GM21360 (cell line): ENCODE data around the gene GGT5.
"Not testable (repeated sequence)": the region's sequence is repeated elsewhere in the genome, so short reads cannot be mapped to it uniquely, and the experiment has no call there.

Experiments used
- ATAC-seq: cut with Tn5 transposase; IDR thresholded peaks from one replicate; pipeline ENCODE4 v1.9.1; 2021; ENCODE audit warnings: mild to moderate bottlenecking, moderate library complexity; ENCODE audit not compliant: unreplicated experiment

The GGT5 gene

GRCh38 chr22:24207264-24208011 is 37.4 kb downstream of the GGT5 start:
- no peak for ATAC-seq

GRCh38 chr22:24206460-24207263 is 38.2 kb downstream of the GGT5 start:
- not testable (repeated sequence) for ATAC-seq

GRCh38 chr22:24205438-24206195 is 39.3 kb downstream of the GGT5 start:
- ATAC-seq: no peak

GRCh38 chr22:24203856-24204255 is 41.0 kb downstream of the GGT5 start:
- not testable (repeated sequence) for ATAC-seq

GRCh38 chr22:24201681-24202614 is 42.9 kb downstream of the GGT5 start:
- no peak for ATAC-seq

GRCh38 chr22:24200619-24201212 is 44.2 kb downstream of the GGT5 start:
- no peak for ATAC-seq

GRCh38 chr22:24198682-24199052 is 46.2 kb downstream of the GGT5 start:
- no peak for ATAC-seq

- no peak for ATAC-seq
Measured at GRCh38 chr22:24191893-24192292, 53.0 kb downstream of the GGT5 start.

- no peak for ATAC-seq
Measured at GRCh38 chr22:24191381-24191841, 53.5 kb downstream of the GGT5 start.

GRCh38 chr22:24190596-24191208 is 54.2 kb downstream of the GGT5 start:
- ATAC-seq: no peak

GRCh38 chr22:24190159-24190540 is 54.7 kb downstream of the GGT5 start:
- ATAC-seq: no peak

GRCh38 chr22:24189249-24190158 is 55.4 kb downstream of the GGT5 start:
- ATAC-seq: no peak

- ATAC-seq: no peak
Measured at GRCh38 chr22:24188705-24189248, 56.1 kb downstream of the GGT5 start.

GRCh38 chr22:24187731-24188644 is 56.9 kb downstream of the GGT5 start:
- ATAC-seq: no peak

GRCh38 chr22:24186892-24187670 is 57.8 kb downstream of the GGT5 start:
- no peak for ATAC-seq

- ATAC-seq: no peak
Measured at GRCh38 chr22:24186352-24186740, 58.5 kb downstream of the GGT5 start.
